Fibroblast of lung (primary cell): ENCODE results near the gene DAPK1.

Experiments
- CTCF ChIP-seq, 2 donors: IDR thresholded peaks in 1 of 2; conservative IDR thresholded peaks in 1 of 2; 1 replicate in 1 of 2; 2 replicates in 1 of 2; pipeline ENCODE4 v1.5.1; 2011 to 2012; ENCODE audit warnings: low read length in 2 of 2, control low read depth in 1 of 2, inconsistent platforms in 1 of 2, low read depth in 1 of 2, mild to moderate bottlenecking in 1 of 2
- EZH2 ChIP-seq: IDR thresholded peaks from 2 replicates; pipeline ENCODE4 v1.5.1; 2012; ENCODE audit warnings: low read length, control low read depth, mild to moderate bottlenecking; ENCODE audit errors: missing control alignments

GRCh38 chr9:87519461-87519860, 21.8 kb downstream of the DAPK1 start:
- no peak for TF ChIP-seq CTCF (conservative IDR thresholded peaks at IDR 0.05 in 1 of 2, IDR thresholded peaks at IDR 0.05 in 1 of 2; ENCODE audit: low read depth in 1 of 2, low read length in 2 of 2)
- no peak for TF ChIP-seq EZH2
